ENCODE measurements around the gene SPTBN5. TPM values are rescaled to one million over a fixed set of nuclear protein-coding genes. Genes with fewer than 3 reads are reported as not detected.
"Not testable (repeated sequence)": the region's sequence is repeated elsewhere in the genome, so short reads cannot be mapped to it uniquely, and the experiment has no call there.

Gene SPTBN5
- total RNA-seq, 1 donor from 2014 or later = 2.6 TPM

- no peak for DNase-seq (ENCODE audit: low read depth in 2 of 2)
Observed at GRCh38 chr15:41848631-41849030, 45.2 kb downstream of the SPTBN5 start.

GRCh38 chr15:41847981-41848380, 45.9 kb downstream of the SPTBN5 start:
- DNase-seq (ENCODE audit: low read depth in 2 of 2) = no peak

- no peak for DNase-seq (ENCODE audit: low read depth in 2 of 2)
Observed at GRCh38 chr15:41847206-41847605, 46.6 kb downstream of the SPTBN5 start.

GRCh38 chr15:41844814-41845213, 49.0 kb downstream of the SPTBN5 start:
- DNase-seq (ENCODE audit: low read depth in 2 of 2) = no peak

GRCh38 chr15:41843571-41843970, 50.3 kb downstream of the SPTBN5 start:
- no peak for DNase-seq (ENCODE audit: low read depth in 2 of 2)

- no peak for DNase-seq (ENCODE audit: low read depth in 2 of 2)
Observed at GRCh38 chr15:41842229-41842628, 51.6 kb downstream of the SPTBN5 start.

GRCh38 chr15:41841131-41841530, 52.7 kb downstream of the SPTBN5 start:
- no peak for DNase-seq (ENCODE audit: low read depth in 2 of 2)

GRCh38 chr15:41840673-41841072, 53.2 kb downstream of the SPTBN5 start:
- DNase-seq (ENCODE audit: low read depth in 2 of 2) = no peak

GRCh38 chr15:41839781-41840491, 53.9 kb downstream of the SPTBN5 start:
- no peak for DNase-seq (ENCODE audit: low read depth in 2 of 2)

- no peak for DNase-seq (ENCODE audit: low read depth in 2 of 2)
Observed at GRCh38 chr15:41838400-41838897, 55.4 kb downstream of the SPTBN5 start, which contains the start of gene PLA2G4B. TSS of gene PLA2G4B (plus strand) at chr15:41838847. CDS start at chr15:41838914, 67 bp downstream.

GRCh38 chr15:41836713-41837454, 57.0 kb downstream of the SPTBN5 start:
- DNase-seq (ENCODE audit: low read depth in 2 of 2) = no peak

- DNase-seq (ENCODE audit: low read depth in 2 of 2) = no peak
Observed at GRCh38 chr15:41836073-41836472, 57.8 kb downstream of the SPTBN5 start.

GRCh38 chr15:41834096-41834495, 59.8 kb downstream of the SPTBN5 start:
- no peak for DNase-seq (ENCODE audit: low read depth in 2 of 2)

- no peak for DNase-seq (ENCODE audit: low read depth in 2 of 2)
Observed at GRCh38 chr15:41832875-41833274, 61.0 kb downstream of the SPTBN5 start.

- no peak for DNase-seq (ENCODE audit: low read depth in 2 of 2)
Observed at GRCh38 chr15:41832208-41832607, 61.6 kb downstream of the SPTBN5 start.

GRCh38 chr15:41831291-41831690, 62.6 kb downstream of the SPTBN5 start:
- DNase-seq (ENCODE audit: low read depth in 2 of 2) = not testable (repeated sequence)

GRCh38 chr15:41829959-41830646, 63.8 kb downstream of the SPTBN5 start:
- no peak for DNase-seq (ENCODE audit: low read depth in 2 of 2)

- DNase-seq (ENCODE audit: low read depth in 2 of 2) = no peak
Observed at GRCh38 chr15:41828807-41829141, 65.1 kb downstream of the SPTBN5 start.

- DNase-seq (ENCODE audit: low read depth in 2 of 2) = peak; percentile 89 to 92
Observed at GRCh38 chr15:41827880-41828806, 65.7 kb downstream of the SPTBN5 start, which contains the start of gene JMJD7. TSS of gene JMJD7 (plus strand) at chr15:41828092. CDS start at chr15:41828125, 33 bp downstream.

- no peak for DNase-seq (ENCODE audit: low read depth in 2 of 2)
Observed at GRCh38 chr15:41827290-41827879, 66.5 kb downstream of the SPTBN5 start.
